B cell (primary cell): ENCODE measurements around the gene RAPGEF5. TPM values are rescaled to one million over a fixed set of nuclear protein-coding genes. Genes with fewer than 3 reads are reported as not detected.

ENCODE experiments used
- ATAC-seq: fragments of 200-7000 bp; cut with Tn5 transposase; one replicate; pipeline ENCODE4 v1.10.0; 2021; ENCODE audit warnings: low read depth, mild to moderate bottlenecking, moderate number of reproducible peaks, moderate library complexity
- CTCF ChIA-PET: fragments of 350-600 bp; sonication (Branson Sonifier 250); formaldehyde crosslinking; loops from one replicate; lab custom pipeline; 2021; ENCODE audit warnings: antibody characterized with exemption, inconsistent platforms; lab: Charles Lee
- POLR2A ChIA-PET: fragments of 350-600 bp; sonication (Branson Sonifier 250); formaldehyde crosslinking; loops from one replicate; lab custom pipeline; 2021; ENCODE audit warnings: antibody characterized with exemption; lab: Charles Lee
- DNase-seq: peaks from one replicate; pipeline ENCODE4 v3.0.0; 2013
- H2AFZ ChIP-seq: 2 replicates; pipeline ENCODE4 v1.6.1; 2012; ENCODE audit warnings: mild to moderate bottlenecking, low read depth, low read length; ENCODE audit not compliant: insufficient read depth, poor library complexity, severe bottlenecking
- H3K27ac ChIP-seq, 2 donors: 1 replicate in 1 of 2; 2 replicates in 1 of 2; pipeline ENCODE4 v1.5.1; 2012 to 2013; ENCODE audit warnings: low read length in 2 of 2, mild to moderate bottlenecking in 2 of 2, moderate library complexity in 1 of 2
- H3K27me3 ChIP-seq, 4 experiments: fragments of 200-600 bp in 1 of 4; sonication (generic) in 1 of 4; replicated peaks in 1 of 4; 1 replicate in 2 of 4; 2 replicates in 2 of 4; pipeline versions ENCODE4 v1.6.1 to v1.7.0; 2013 to 2016; ENCODE audit warnings: low read length in 3 of 4, mild to moderate bottlenecking in 2 of 4, mixed read lengths in 1 of 4, moderate library complexity in 1 of 4; ENCODE audit not compliant: insufficient read depth in 4 of 4, control insufficient read depth in 3 of 4; ENCODE audit errors: control extremely low read depth in 1 of 4
- H3K36me3 ChIP-seq, 2 experiments: replicated peaks in 1 of 2; 1 replicate in 1 of 2; 2 replicates in 1 of 2; pipeline versions ENCODE4 v1.6.1 to v1.7.1; 2013; ENCODE audit warnings: low read length in 1 of 2; ENCODE audit not compliant: insufficient read depth in 2 of 2, control insufficient read depth in 1 of 2; ENCODE audit errors: control extremely low read depth in 1 of 2, extremely low read depth in 1 of 2
- H3K4me1 ChIP-seq, 2 donors: fragments of 200-600 bp in 1 of 2; sonication (generic) in 1 of 2; 1 replicate in 1 of 2; 2 replicates in 1 of 2; pipeline versions ENCODE4 v1.5.1 to v1.6.1; 2013 to 2017; ENCODE audit warnings: low read length in 2 of 2; ENCODE audit not compliant: control insufficient read depth in 2 of 2, insufficient read depth in 2 of 2
- H3K4me2 ChIP-seq: replicated peaks from 2 replicates; pipeline ENCODE3; 2012; ENCODE audit warnings: mild to moderate bottlenecking, low read depth, low read length; ENCODE audit not compliant: poor library complexity, severe bottlenecking
- H3K4me3 ChIP-seq, 5 experiments: fragments of 200-600 bp in 1 of 5; sonication (generic) in 1 of 5; 1 replicate in 3 of 5; 2 replicates in 2 of 5; pipeline versions ENCODE4 v1.5.1 to v1.7.0; 2011 to 2016; ENCODE audit warnings: low read length in 4 of 5, mild to moderate bottlenecking in 4 of 5, low read depth in 2 of 5, control low read depth in 1 of 5, moderate library complexity in 1 of 5; ENCODE audit not compliant: insufficient read depth in 1 of 5; ENCODE audit errors: control extremely low read depth in 1 of 5, extremely low read depth in 1 of 5
- H3K79me2 ChIP-seq: fragments of 200-600 bp; sonication (generic); one replicate; pipeline ENCODE4 v1.6.0; 2016; ENCODE audit warnings: low read length; ENCODE audit not compliant: control insufficient read depth, insufficient read depth
- H3K9ac ChIP-seq: fragments of 200-600 bp; sonication (generic); 2 replicates; pipeline ENCODE4 v1.6.1; 2017; ENCODE audit warnings: mild to moderate bottlenecking, low read length, moderate library complexity
- H3K9me3 ChIP-seq, 3 donors: one replicate each; pipeline versions ENCODE4 v1.6.1 to v1.7.1; 2013; ENCODE audit warnings: low read length in 2 of 3; ENCODE audit not compliant: control insufficient read depth in 2 of 3, insufficient read depth in 1 of 3; ENCODE audit errors: control extremely low read depth in 1 of 3
- H4K20me1 ChIP-seq: 2 replicates; pipeline ENCODE4 v1.6.0; 2012; ENCODE audit warnings: mild to moderate bottlenecking, low read length; ENCODE audit not compliant: insufficient read depth, control insufficient read depth, poor library complexity, severe bottlenecking
- H3K27ac Mint-ChIP-seq: one replicate; pipeline ENCODE4 v1.8.0; 2021; ENCODE audit warnings: mixed read lengths
- H3K27me3 Mint-ChIP-seq: one replicate; pipeline ENCODE4 v1.8.0; 2021; ENCODE audit warnings: mixed read lengths
- H3K4me1 Mint-ChIP-seq: one replicate; pipeline ENCODE4 v1.8.0; 2021; ENCODE audit warnings: mixed read lengths
- H3K4me3 Mint-ChIP-seq: one replicate; pipeline ENCODE4 v1.8.0; 2021; ENCODE audit warnings: mixed read lengths
- H3K9me3 Mint-ChIP-seq: one replicate; pipeline ENCODE4 v1.8.0; 2022; ENCODE audit warnings: mixed read lengths; ENCODE audit not compliant: insufficient read depth
- EZH2 ChIP-seq: IDR thresholded peaks from 2 replicates; pipeline ENCODE4 v1.6.1; 2012; ENCODE audit warnings: borderline replicate concordance, low read depth, mild to moderate bottlenecking, moderate library complexity, low read length; ENCODE audit not compliant: insufficient read depth, poor library complexity, severe bottlenecking
- WGBS: methylation state at CpG from one replicate; pipeline ENCODE4 v1.1.5; 2013; ENCODE audit warnings: missing lambda C conversion rate; ENCODE audit not compliant: insufficient coverage; 5-methylcytosine and 5-hydroxymethylcytosine counted together
- intact Hi-C: fragments of 100-400 bp; cut with micrococcal nuclease; formaldehyde crosslinking; loops from one replicate; pipeline ENCODE4 v1.10.0; 2022
- polyA plus RNA-seq: library from polyadenylated mRNA; depleted of rRNA; stranded (reverse); fragments of >200 nt; gene quantifications from 2 replicates; pipeline ENCODE4 v1.2.3, GENCODE V29; 2012
- total RNA-seq, 2 donors: library from RNA; stranded (reverse); fragments of 120-200 nt in 1 of 2; gene quantifications; 1 replicate in 1 of 2; 2 replicates in 1 of 2; pipeline versions ENCODE4 v1.2.3 to v1.2.4, GENCODE V29; 2013 to 2022
- TF ChIP-seq, protein P1 (sequence below): fragments of 200-600 bp; IDR thresholded peaks from one replicate; pipeline ENCODE4 v1.8.0; 2022; ENCODE audit warnings: antibody characterized with exemption, mild to moderate bottlenecking

Gene RAPGEF5
- total and polyA plus RNA-seq, 2 donors (not counting 1 experiment from before 2014, with no cell fraction given) = 1.5 to 37.6 TPM

DNA sequence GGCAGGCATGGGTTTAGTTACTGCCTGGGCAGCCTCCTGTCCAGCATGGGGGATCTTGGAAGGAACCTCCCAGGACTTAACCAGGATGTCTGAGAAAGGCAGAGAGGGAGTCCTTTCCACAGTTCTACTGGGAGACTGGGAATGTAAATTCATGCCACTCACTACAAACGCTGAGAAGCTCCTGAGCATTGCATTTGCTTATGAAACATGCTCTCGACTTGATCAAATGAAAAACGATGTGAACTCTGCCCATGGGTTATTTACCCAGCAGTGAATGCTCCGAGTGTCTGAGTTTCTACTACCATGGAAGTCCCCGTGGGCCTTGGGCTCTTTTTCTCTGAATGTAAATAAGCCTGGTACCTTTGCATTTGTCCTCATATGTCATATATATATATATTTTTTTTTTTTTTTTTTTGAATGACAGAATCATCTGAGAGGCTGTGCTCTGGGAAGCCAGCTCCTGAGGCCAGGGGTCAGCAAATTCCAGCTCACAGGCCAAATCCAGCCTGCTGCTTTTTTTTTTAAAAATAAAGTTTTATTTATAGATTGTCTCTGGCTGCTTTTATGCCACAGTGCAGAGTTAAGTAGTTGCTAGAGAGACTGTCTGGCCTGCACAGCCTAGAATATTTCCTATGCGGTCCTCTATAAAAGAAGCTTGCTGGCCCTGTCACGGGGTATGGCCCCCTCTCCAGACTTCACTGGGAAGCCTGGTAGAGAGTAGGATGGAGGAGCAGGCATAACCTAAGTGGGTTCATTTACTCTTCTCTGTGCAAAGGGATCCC is 21.4 kb upstream of the RAPGEF5 start:
- ATAC-seq (no peak), DNase-seq (no peak)
- H3K9me3 ChIP-seq = no peaks in the 10 kb centered on the region
- no peaks in the 10 kb centered on the region for H3K27me3 ChIP-seq
- H3K79me2 ChIP-seq = no peaks in the 10 kb centered on the region
- intact Hi-C loops = no loop called here
- no peaks in the 10 kb centered on the region for H4K20me1 ChIP-seq
- ChIA-PET POLR2A (no interaction called here), CTCF (no interaction called here)
- Mint-ChIP-seq H3K27me3 (peaks cover 16% of the 10 kb centered on the region), H3K9me3 (no peaks in the 10 kb centered on the region), H3K4me1 (peaks cover 1% of the 10 kb centered on the region), H3K27ac (no peak overlapping the region), H3K4me3 (no peak overlapping the region)
- no peak for TF ChIP-seq EZH2
- TF ChIP-seq, protein P1, sequence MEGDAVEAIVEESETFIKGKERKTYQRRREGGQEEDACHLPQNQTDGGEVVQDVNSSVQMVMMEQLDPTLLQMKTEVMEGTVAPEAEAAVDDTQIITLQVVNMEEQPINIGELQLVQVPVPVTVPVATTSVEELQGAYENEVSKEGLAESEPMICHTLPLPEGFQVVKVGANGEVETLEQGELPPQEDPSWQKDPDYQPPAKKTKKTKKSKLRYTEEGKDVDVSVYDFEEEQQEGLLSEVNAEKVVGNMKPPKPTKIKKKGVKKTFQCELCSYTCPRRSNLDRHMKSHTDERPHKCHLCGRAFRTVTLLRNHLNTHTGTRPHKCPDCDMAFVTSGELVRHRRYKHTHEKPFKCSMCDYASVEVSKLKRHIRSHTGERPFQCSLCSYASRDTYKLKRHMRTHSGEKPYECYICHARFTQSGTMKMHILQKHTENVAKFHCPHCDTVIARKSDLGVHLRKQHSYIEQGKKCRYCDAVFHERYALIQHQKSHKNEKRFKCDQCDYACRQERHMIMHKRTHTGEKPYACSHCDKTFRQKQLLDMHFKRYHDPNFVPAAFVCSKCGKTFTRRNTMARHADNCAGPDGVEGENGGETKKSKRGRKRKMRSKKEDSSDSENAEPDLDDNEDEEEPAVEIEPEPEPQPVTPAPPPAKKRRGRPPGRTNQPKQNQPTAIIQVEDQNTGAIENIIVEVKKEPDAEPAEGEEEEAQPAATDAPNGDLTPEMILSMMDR = no peak
- no peaks in the 10 kb centered on the region for H3K4me1 ChIP-seq
- H3K4me3 ChIP-seq = no peak overlapping the region
- H3K4me2 ChIP-seq = no peak overlapping the region
- no peak overlapping the region for H2AFZ ChIP-seq
- 77% methylated on average over 5 of the region's 7 CpGs for WGBS
- no peak overlapping the region for H3K27ac ChIP-seq
- no peak overlapping the region for H3K9ac ChIP-seq
- H3K36me3 ChIP-seq = no peaks in the 10 kb centered on the region

DNA sequence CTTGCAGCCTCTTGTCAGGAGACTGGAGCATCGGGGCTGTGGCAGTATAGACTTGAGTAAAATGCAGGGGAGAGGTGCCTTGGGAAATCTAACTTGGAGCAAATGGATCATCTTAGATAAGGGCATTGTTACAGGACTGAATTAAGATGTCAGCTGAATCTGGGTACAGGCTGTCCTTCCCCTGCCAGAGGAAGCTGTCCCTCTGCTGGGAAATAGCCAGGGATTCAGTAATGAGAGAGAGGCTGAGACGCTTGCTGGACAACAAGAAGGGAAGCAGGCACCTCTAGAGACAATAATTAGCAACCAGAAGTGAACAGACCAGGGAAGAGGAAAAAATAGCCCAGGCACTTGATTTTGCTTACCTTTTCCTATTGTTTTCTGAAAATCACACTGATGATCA is 20.7 kb upstream of the RAPGEF5 start:
- peaks cover 1% of the 10 kb centered on the region for H3K4me1 Mint-ChIP-seq
- Histone ChIP-seq H4K20me1 (no peaks in the 10 kb centered on the region), H3K4me3 (no peak overlapping the region), H3K9ac (no peak overlapping the region), H3K36me3 (no peaks in the 10 kb centered on the region), H3K27ac (no peak overlapping the region), H3K4me1 (no peaks in the 10 kb centered on the region), H3K79me2 (no peaks in the 10 kb centered on the region), H3K9me3 (no peaks in the 10 kb centered on the region), H2AFZ (no peak overlapping the region), H3K4me2 (no peak overlapping the region), H3K27me3 (no peaks in the 10 kb centered on the region)
- intact Hi-C loops = no loop called here
- no peak overlapping the region for H3K4me3 Mint-ChIP-seq
- no peak overlapping the region for H3K27ac Mint-ChIP-seq
- 78% methylated on average over 1 of the region's 2 CpGs for WGBS
- ATAC-seq (no peak), DNase-seq (no peak)
- H3K9me3 Mint-ChIP-seq = no peaks in the 10 kb centered on the region
- POLR2A ChIA-PET = interaction anchor here (1.2 kb wide), 1 partner anchor 60 kb away, joined by 3 read pairs; no protein-coding TSS in a partner anchor
- no peak for TF ChIP-seq EZH2
- TF ChIP-seq, protein P1 = no peak
- CTCF ChIA-PET = no interaction called here
- H3K27me3 Mint-ChIP-seq = peaks cover 12% of the 10 kb centered on the region
